ENCODE data around the gene BEND6. TPM values are rescaled to one million over a fixed set of nuclear protein-coding genes. Genes with fewer than 3 reads are reported as not detected.
"Not testable (repeated sequence)": the region's sequence is repeated elsewhere in the genome, so short reads cannot be mapped to it uniquely, and the experiment has no call there.

BEND6 gene
- polyA plus RNA-seq, 4 donors, result 4.1 to 7.4 (median 6.6) TPM

- no peak for DNase-seq (ENCODE audit: low read depth in 4 of 4, low spot score in 3 of 4)
Measured at GRCh38 chr6:57026001-57026400, 71.1 kb downstream of the BEND6 start.

- no peak for DNase-seq (ENCODE audit: low read depth in 4 of 4, low spot score in 3 of 4)
Measured at GRCh38 chr6:57027301-57027700, 72.4 kb downstream of the BEND6 start.

- DNase-seq (ENCODE audit: low read depth in 4 of 4, low spot score in 3 of 4), result no peak
Measured at GRCh38 chr6:57029213-57029612, 74.3 kb downstream of the BEND6 start.

- no peak for DNase-seq (ENCODE audit: low read depth in 4 of 4, low spot score in 3 of 4)
Measured at GRCh38 chr6:57033228-57033627, 78.3 kb downstream of the BEND6 start.

- no peak for DNase-seq (ENCODE audit: low read depth in 4 of 4, low spot score in 3 of 4)
Measured at GRCh38 chr6:57035549-57035948, 80.6 kb downstream of the BEND6 start.

GRCh38 chr6:57038906-57039305 is 84.0 kb downstream of the BEND6 start:
- DNase-seq (ENCODE audit: low read depth in 4 of 4, low spot score in 3 of 4), result no peak

GRCh38 chr6:57040011-57040410 is 85.1 kb downstream of the BEND6 start:
- DNase-seq (ENCODE audit: low read depth in 4 of 4, low spot score in 3 of 4), result no peak

- DNase-seq (ENCODE audit: low read depth in 4 of 4, low spot score in 3 of 4), result not testable (repeated sequence)
Measured at GRCh38 chr6:57044061-57044460, 89.2 kb downstream of the BEND6 start.

- no peak for DNase-seq (ENCODE audit: low read depth in 4 of 4, low spot score in 3 of 4)
Measured at GRCh38 chr6:57044568-57044967, 89.7 kb downstream of the BEND6 start.

- peak; percentile 63 to 77 (median 74) for DNase-seq (ENCODE audit: low read depth in 4 of 4, low spot score in 3 of 4)
Measured at GRCh38 chr6:57046332-57047256, 91.7 kb downstream of the BEND6 start, which contains the start of gene KIAA1586. KIAA1586 (plus strand) TSS chr6:57046693; CDS start chr6:57046756, 63 bp downstream.

GRCh38 chr6:57047257-57047585 is 92.3 kb downstream of the BEND6 start:
- DNase-seq (ENCODE audit: low read depth in 4 of 4, low spot score in 3 of 4), result not testable (repeated sequence)

GRCh38 chr6:57047859-57048258 is 93.0 kb downstream of the BEND6 start:
- not testable (repeated sequence) for DNase-seq (ENCODE audit: low read depth in 4 of 4, low spot score in 3 of 4)

- DNase-seq (ENCODE audit: low read depth in 4 of 4, low spot score in 3 of 4), result no peak
Measured at GRCh38 chr6:57048577-57048976, 93.7 kb downstream of the BEND6 start.

GRCh38 chr6:57063847-57064246 is 108.9 kb downstream of the BEND6 start:
- DNase-seq (ENCODE audit: low read depth in 4 of 4, low spot score in 3 of 4), result no peak

GRCh38 chr6:57064809-57065208 is 109.9 kb downstream of the BEND6 start:
- no peak for DNase-seq (ENCODE audit: low read depth in 4 of 4, low spot score in 3 of 4)

GRCh38 chr6:57068061-57068460 is 113.2 kb downstream of the BEND6 start:
- no peak for DNase-seq (ENCODE audit: low read depth in 4 of 4, low spot score in 3 of 4)

GRCh38 chr6:57069228-57069627 is 114.3 kb downstream of the BEND6 start:
- no peak for DNase-seq (ENCODE audit: low read depth in 4 of 4, low spot score in 3 of 4)

GRCh38 chr6:57069920-57070331 is 115.0 kb downstream of the BEND6 start:
- DNase-seq (ENCODE audit: low read depth in 4 of 4, low spot score in 3 of 4), result no peak

GRCh38 chr6:57072108-57072507 is 117.2 kb downstream of the BEND6 start:
- no peak for DNase-seq (ENCODE audit: low read depth in 4 of 4, low spot score in 3 of 4)

- DNase-seq (ENCODE audit: low read depth in 4 of 4, low spot score in 3 of 4), result no peak
Measured at GRCh38 chr6:57074383-57074782, 119.5 kb downstream of the BEND6 start.

GRCh38 chr6:57075092-57075491 is 120.2 kb downstream of the BEND6 start:
- DNase-seq (ENCODE audit: low read depth in 4 of 4, low spot score in 3 of 4), result no peak

Measured in right renal pelvis (tissue), 4 donors.